GM12801 (cell line): ENCODE results near the gene OBSCN.

ENCODE experiments used
- TF ChIP-seq, protein P1 (sequence below): IDR thresholded peaks from one replicate; pipeline ENCODE4 v1.5.1; 2011; ENCODE audit warnings: control low read depth; ENCODE audit not compliant: insufficient read length; ENCODE audit errors: extremely low read depth

Gene OBSCN

DNA sequence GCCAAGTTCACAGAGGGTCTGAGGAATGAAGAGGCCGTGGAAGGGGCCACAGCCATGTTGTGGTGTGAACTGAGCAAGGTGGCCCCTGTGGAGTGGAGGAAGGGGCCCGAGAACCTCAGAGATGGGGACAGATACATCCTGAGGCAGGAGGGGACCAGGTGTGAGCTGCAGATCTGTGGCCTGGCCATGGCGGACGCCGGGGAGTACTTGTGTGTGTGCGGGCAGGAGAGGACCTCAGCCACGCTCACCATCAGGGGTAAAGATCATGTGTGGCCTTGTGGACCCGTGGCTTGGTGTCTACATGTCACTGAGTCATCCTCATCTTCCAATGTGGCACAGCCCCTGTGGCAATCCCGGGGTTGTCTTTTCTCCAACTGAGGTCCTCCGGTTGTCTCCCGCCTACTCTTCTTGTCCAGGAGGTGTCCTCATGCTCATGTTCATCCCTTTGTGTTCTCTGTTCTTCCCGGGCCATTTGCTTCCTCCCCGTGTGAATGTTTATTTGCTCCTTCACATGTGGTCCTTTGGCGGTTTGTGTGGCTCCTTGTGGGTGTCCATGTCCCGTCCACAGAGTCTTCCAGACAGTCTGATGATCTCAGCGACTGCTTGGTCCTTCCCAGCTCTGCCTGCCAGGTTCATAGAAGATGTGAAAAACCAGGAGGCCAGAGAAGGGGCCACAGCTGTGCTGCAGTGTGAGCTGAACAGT, 84.2 kb downstream of the OBSCN start:
- TF ChIP-seq, protein P1, sequence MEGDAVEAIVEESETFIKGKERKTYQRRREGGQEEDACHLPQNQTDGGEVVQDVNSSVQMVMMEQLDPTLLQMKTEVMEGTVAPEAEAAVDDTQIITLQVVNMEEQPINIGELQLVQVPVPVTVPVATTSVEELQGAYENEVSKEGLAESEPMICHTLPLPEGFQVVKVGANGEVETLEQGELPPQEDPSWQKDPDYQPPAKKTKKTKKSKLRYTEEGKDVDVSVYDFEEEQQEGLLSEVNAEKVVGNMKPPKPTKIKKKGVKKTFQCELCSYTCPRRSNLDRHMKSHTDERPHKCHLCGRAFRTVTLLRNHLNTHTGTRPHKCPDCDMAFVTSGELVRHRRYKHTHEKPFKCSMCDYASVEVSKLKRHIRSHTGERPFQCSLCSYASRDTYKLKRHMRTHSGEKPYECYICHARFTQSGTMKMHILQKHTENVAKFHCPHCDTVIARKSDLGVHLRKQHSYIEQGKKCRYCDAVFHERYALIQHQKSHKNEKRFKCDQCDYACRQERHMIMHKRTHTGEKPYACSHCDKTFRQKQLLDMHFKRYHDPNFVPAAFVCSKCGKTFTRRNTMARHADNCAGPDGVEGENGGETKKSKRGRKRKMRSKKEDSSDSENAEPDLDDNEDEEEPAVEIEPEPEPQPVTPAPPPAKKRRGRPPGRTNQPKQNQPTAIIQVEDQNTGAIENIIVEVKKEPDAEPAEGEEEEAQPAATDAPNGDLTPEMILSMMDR: no peak

DNA sequence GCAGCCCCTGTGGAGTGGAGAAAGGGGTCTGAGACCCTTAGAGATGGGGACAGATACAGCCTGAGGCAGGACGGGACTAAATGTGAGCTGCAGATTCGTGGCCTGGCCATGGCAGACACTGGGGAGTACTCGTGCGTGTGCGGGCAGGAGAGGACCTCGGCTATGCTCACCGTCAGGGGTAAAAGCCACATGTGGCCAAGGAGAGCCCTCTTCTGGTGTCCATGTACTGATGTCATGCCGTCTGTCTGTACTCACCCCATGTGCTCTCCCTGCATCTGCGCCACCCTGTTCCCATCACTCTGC, 84.7 kb downstream of the OBSCN start:
- TF ChIP-seq, protein P1: no peak

DNA sequence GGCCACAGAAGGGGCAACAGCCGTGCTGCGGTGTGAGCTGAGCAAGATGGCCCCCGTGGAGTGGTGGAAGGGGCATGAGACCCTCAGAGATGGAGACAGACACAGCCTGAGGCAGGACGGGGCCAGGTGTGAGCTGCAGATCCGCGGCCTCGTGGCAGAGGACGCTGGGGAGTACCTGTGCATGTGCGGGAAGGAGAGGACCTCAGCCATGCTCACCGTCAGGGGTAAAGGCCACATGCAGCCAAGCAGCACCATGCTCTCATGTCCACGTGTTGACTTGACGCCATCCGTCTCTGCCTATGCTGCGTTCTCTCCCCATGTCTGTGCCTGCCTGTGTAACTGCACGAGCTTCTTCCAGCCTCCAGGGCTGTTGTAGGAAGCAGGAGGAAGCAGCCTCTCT, 85.5 kb downstream of the OBSCN start:
- TF ChIP-seq, protein P1: no peak

DNA sequence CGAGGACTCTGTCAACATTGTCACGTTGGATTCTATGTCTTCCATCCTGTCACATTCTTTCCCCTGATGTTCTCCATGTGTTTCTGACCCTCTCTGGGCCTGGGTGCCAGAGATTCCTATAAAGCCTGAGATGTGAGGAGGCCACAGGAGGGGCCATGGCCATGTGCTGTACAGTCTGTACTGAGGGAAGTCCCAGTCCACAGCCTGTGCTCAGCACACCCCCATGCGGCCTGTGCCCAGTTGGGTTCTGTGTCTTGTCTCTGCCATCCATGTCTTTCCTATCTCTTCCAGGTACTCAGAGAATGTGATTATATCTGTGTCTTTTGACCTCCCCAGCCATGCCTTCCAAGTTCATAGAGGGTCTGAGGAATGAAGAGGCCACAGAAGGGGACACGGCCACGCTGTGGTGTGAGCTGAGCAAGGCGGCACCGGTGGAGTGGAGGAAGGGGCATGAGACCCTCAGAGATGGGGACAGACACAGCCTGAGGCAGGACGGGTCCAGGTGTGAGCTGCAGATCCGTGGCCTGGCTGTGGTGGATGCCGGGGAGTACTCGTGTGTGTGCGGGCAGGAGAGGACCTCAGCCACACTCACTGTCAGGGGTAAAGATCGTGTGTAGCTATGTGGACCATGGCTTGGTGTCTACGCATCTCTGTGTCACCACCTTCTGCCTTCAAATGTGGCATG, 86.1 kb downstream of the OBSCN start:
- TF ChIP-seq, protein P1: no peak

DNA sequence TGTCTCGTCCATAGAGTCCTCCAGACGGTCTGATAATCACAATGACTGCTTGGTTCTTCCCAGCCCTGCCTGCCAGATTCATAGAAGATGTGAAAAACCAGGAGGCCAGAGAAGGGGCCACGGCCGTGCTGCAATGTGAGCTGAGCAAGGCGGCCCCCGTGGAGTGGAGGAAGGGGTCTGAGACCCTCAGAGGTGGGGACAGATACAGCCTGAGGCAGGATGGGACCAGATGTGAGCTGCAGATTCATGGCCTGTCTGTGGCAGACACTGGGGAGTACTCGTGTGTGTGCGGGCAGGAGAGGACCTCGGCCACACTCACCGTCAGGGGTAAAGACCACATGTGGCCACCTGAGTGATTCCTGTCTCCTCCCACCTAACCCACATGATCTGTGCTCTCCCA, 86.9 kb downstream of the OBSCN start:
- TF ChIP-seq, protein P1: no peak

DNA sequence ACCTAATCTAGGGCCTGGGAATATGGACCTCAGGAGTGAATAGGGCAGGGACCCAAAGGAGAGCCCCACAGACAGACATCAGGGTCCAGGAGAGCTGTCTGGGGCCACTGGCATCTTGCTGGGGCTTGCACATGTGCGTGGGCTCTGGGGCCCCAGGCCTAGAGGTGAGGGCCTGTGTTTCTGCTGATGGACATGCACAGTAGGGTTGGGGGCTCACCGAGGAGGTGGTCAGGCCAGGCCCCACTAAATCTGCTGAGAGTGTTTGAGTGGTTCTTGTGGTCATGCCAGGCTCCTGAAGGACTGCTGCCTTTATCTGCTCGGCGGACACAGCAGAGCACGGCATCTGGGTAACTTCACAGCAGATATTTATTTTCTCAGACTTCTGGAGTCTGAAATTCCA, 87.4 kb downstream of the OBSCN start:
- TF ChIP-seq, protein P1: no peak

DNA sequence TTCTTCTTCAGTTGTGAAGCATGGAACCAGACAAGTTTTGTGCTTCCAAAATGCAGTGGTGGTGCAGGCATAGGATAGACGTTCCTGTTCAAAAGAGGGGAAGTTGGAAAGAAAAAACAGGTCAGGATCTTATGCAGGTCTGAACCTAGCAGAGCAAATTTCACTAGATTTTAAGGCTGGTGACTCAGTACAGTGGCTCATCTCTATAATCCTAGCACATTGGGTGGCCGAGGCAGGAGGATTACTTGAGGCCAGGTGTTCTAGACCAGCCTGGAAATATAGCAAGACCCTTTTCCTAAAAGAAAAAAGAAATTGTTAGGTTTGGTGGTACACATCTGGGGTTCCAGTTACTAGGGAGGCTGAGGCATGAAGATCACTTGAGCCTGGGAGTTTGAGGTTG, 88.1 kb downstream of the OBSCN start:
- TF ChIP-seq, protein P1: no peak
